Fibroblast of mammary gland (primary cell): Measurements from ENCODE around the gene ARMC2.

Experiments used
- DNase-seq: peaks from one replicate; pipeline ENCODE4 v3.0.0-alpha.2; 2010; ENCODE audit warnings: low read depth
- H3K4me3 ChIP-seq: 2 replicates; pipeline ENCODE4 v1.5.1; 2011; ENCODE audit warnings: low read depth, mild to moderate bottlenecking, low read length, moderate library complexity; ENCODE audit not compliant: control insufficient read depth
- CTCF ChIP-seq: conservative IDR thresholded peaks from 2 replicates; pipeline ENCODE4 v1.5.1; 2011; ENCODE audit warnings: low read depth, low read length, inconsistent platforms; ENCODE audit not compliant: control insufficient read depth, insufficient read depth

The ARMC2 gene

DNA sequence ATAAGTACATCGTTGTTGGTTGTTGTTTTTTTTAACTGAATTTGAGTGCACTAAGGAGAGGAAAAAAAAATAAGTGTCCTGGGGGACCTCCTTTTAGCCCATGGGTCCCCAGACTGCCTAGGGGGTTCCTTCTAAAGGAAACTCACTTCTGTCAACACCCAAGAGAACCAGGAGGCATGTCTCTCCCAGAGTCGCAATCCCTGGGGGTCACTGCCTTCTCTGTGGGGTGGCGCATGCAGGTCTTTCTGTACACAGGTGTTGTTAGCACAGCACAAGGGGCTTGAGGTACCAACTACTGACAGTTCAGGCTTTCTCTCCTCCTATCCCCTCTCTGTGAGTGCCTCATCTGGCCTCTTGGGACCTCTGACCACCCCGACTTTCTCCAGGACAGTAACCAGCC lies 7.3 kb upstream of the ARMC2 start:
- DNase-seq: no peak
- no peak for TF ChIP-seq CTCF
- no peak overlapping the region for H3K4me3 ChIP-seq

- no peak for DNase-seq
- TF ChIP-seq CTCF: no peak
- H3K4me3 ChIP-seq: no peak overlapping the region
Observed at GRCh38 chr6:108841377-108841855, 6.8 kb upstream of the ARMC2 start.

GRCh38 chr6:108844135-108844534 lies 4.1 kb upstream of the ARMC2 start:
- DNase-seq: no peak
- no peak overlapping the region for H3K4me3 ChIP-seq
- TF ChIP-seq CTCF: no peak

DNA sequence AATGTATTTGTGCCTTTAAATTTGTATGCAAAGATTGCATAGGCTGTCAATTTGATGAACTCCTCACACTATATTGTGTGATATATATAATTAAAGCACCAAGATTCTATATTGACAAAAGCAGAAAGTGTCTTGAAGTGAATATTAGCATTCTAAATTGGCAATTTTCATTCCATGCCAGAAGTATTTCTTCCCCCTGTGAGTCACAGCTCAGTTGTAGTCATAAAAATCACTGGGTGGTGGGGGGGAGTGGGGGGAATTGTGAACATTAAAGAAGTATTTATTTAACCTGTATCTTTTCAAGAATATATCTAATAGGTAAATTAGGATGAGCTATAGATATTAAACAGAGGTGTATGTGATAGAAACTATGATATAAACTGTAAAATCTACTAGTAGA lies 3.1 kb upstream of the ARMC2 start:
- DNase-seq: no peak
- TF ChIP-seq CTCF: no peak
- H3K4me3 ChIP-seq: no peak overlapping the region

DNA sequence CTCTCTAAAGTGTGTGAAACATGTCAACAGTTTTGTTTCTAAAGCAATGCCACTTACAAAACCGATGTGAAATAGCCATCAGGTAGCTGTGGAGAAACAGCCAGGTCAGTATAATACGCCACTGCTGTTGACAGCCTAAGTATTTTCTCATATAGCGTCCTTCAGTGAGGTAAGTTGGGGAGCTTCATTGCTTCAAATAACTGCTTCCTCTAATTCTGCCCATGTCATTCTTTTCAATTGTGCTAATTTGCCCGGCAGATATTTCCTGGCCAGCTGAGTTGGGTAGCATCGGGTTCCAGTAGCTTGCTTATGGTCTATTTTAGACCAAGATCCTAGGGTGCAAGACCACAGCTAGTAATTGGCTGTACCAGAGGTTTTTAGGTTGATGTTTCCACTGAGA lies 2.1 kb upstream of the ARMC2 start:
- no peak overlapping the region for H3K4me3 ChIP-seq

DNA sequence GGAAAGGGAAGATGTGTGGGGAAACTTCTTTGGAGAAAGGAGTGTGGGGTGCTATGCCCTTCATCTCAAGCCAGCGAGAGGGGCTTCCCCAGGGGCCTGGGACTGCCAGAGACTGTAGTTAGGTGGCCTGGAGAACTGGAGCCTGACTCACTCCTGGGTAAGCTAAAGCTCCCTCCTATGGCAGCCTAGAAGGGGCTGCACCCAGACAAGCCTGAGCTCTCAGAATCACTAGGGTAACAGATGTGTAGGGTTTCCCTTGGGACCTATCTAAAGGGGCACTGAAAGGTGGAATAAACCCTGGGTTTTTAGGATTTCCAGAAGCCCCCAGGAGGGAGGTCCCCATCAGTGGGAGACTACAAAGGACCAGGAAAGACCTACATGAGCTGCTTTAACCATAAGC lies 1.6 kb upstream of the ARMC2 start:
- no peak overlapping the region for H3K4me3 ChIP-seq
- no peak for DNase-seq
- TF ChIP-seq CTCF: no peak

More for the DNA sequence above, 2.1 kb upstream of the ARMC2 start:
- DNase-seq: no peak
- TF ChIP-seq CTCF: no peak

GRCh38 chr6:108847738-108848115 lies 495 bp upstream of the ARMC2 start:
- peak overlapping the region; percentile 81 for H3K4me3 ChIP-seq
- no peak for DNase-seq
- TF ChIP-seq CTCF: no peak
